GM23338 (cell line): ENCODE measurements around the gene BTNL2. TPM values are rescaled to one million over a fixed set of nuclear protein-coding genes. Genes with fewer than 3 reads are reported as not detected.

Experiments used
- ATAC-seq: fragments of 200-7000 bp; cut with Tn5 transposase; 3 replicates; pipeline ENCODE4 v1.9.1; 2020
- DNase-seq: peaks from one replicate; pipeline ENCODE4 v3.0.0-alpha.2; 2015; ENCODE audit warnings: low spot score
- H2AFZ ChIP-seq: fragments of 200-600 bp; sonication (generic); 2 replicates; pipeline ENCODE4 v1.8.0; 2016; ENCODE audit warnings: antibody characterized with exemption, mild to moderate bottlenecking, moderate library complexity
- H3F3A ChIP-seq: fragments of 200-600 bp; sonication (generic); replicated peaks from 2 replicates; pipeline ENCODE4 v1.8.0; 2017; ENCODE audit warnings: antibody characterized with exemption, mixed run types, low read depth
- H3K27ac ChIP-seq: fragments of 200-600 bp; sonication (generic); 2 replicates; pipeline ENCODE4 v1.6.1; 2016; ENCODE audit warnings: low read depth
- H3K27me3 ChIP-seq: fragments of 200-600 bp; sonication (generic); 2 replicates; pipeline ENCODE4 v1.8.0; 2016; ENCODE audit warnings: mild to moderate bottlenecking, mixed run types, moderate library complexity; ENCODE audit not compliant: insufficient read depth
- H3K36me3 ChIP-seq: fragments of 200-600 bp; sonication (generic); 2 replicates; pipeline ENCODE4 v1.8.0; 2016; ENCODE audit warnings: mild to moderate bottlenecking; ENCODE audit not compliant: insufficient read depth
- H3K4me1 ChIP-seq: fragments of 200-600 bp; sonication (generic); 2 replicates; pipeline ENCODE4 v1.8.0; 2016; ENCODE audit warnings: mild to moderate bottlenecking, moderate library complexity; ENCODE audit not compliant: insufficient read depth
- H3K4me2 ChIP-seq: fragments of 200-600 bp; sonication (generic); 2 replicates; pipeline ENCODE4 v1.7.1; 2017; ENCODE audit warnings: mixed run types
- H3K4me3 ChIP-seq: fragments of 200-600 bp; sonication (generic); 2 replicates; pipeline ENCODE4 v1.6.1; 2016; ENCODE audit warnings: mixed run types
- H3K79me2 ChIP-seq: fragments of 200-600 bp; sonication (generic); replicated peaks from 2 replicates; pipeline ENCODE4 v1.8.0; 2017; ENCODE audit warnings: mild to moderate bottlenecking; ENCODE audit not compliant: insufficient read depth
- H3K9me2 ChIP-seq: fragments of 200-600 bp; sonication (generic); 2 replicates; pipeline ENCODE4 v1.8.0; 2017; ENCODE audit not compliant: insufficient read depth
- H4K20me1 ChIP-seq: fragments of 200-600 bp; sonication (generic); replicated peaks from 2 replicates; pipeline ENCODE4 v1.8.0; 2017; ENCODE audit warnings: mild to moderate bottlenecking; ENCODE audit not compliant: insufficient read depth
- H3K27ac Mint-ChIP-seq: 2 replicates; pipeline ENCODE4 v1.8.0; 2020; ENCODE audit warnings: inconsistent platforms, mild to moderate bottlenecking, moderate library complexity, mixed read lengths
- H3K27me3 Mint-ChIP-seq: 3 replicates; pipeline ENCODE4 v1.8.0; 2022; ENCODE audit warnings: low read depth, mild to moderate bottlenecking, moderate library complexity, mixed read lengths, inconsistent platforms; ENCODE audit not compliant: insufficient read depth, poor library complexity
- H3K36me3 Mint-ChIP-seq: 3 replicates; pipeline ENCODE4 v1.8.0; 2021; ENCODE audit warnings: low read depth, mild to moderate bottlenecking, inconsistent platforms, moderate library complexity, mixed read lengths
- H3K4me1 Mint-ChIP-seq: 3 replicates; pipeline ENCODE4 v1.8.0; 2020; ENCODE audit warnings: mild to moderate bottlenecking, inconsistent platforms, mixed read lengths
- H3K4me3 Mint-ChIP-seq: 3 replicates; pipeline ENCODE4 v1.8.0; 2021; ENCODE audit warnings: moderate library complexity, mild to moderate bottlenecking, inconsistent platforms, mixed read lengths
- H3K9me3 Mint-ChIP-seq: 3 replicates; pipeline ENCODE4 v1.8.0; 2020; ENCODE audit warnings: moderate library complexity, mild to moderate bottlenecking, inconsistent platforms, mixed read lengths
- CREB1 ChIP-seq: fragments of 250-450 bp; sonication (Bioruptor Pico); IDR thresholded peaks from 2 replicates; pipeline ENCODE4 v1.5.0; 2020; ENCODE audit warnings: low read depth, mild to moderate bottlenecking, moderate library complexity
- CTCF ChIP-seq, 2 experiments: fragments of 200-600 bp in 1 of 2; sonication (generic) in 1 of 2; conservative IDR thresholded peaks; 2 replicates each; pipeline versions ENCODE4 v1.5.1 to v1.6.1; 2016 to 2017; ENCODE audit warnings: antibody characterized with exemption in 2 of 2, low read depth in 2 of 2, mild to moderate bottlenecking in 2 of 2, moderate library complexity in 1 of 2
- POLR2AphosphoS5 ChIP-seq: IDR thresholded peaks from 2 replicates; pipeline ENCODE4 v1.6.1; 2016; ENCODE audit warnings: antibody characterized with exemption, low read depth
- ZNF331 ChIP-seq: fragments of 250-450 bp; sonication (Bioruptor Pico); IDR thresholded peaks from 2 replicates; pipeline ENCODE4 v1.5.0; 2020; ENCODE audit warnings: low read depth, mild to moderate bottlenecking, moderate library complexity
- polyA plus RNA-seq: library from polyadenylated mRNA; unstranded; fragments of >200 nt; fragmentation: Nextera tagmentation; extraction: Ambion mirVana; gene quantifications from 2 replicates; pipeline ENCODE4 v1.2.1, GENCODE V29; 2016
- total RNA-seq: library from RNA; depleted of rRNA; stranded (reverse); fragments of >200 nt; shearing (Covaris generic); gene quantifications from 2 replicates; pipeline ENCODE4 v1.2.3, GENCODE V29; 2014

Gene BTNL2
- total and polyA plus RNA-seq, 2 experiments from 2014 or later, result not detected

- no peaks in the 10 kb centered on the region; the same call in 2 of the 3 replicates for H3K9me3 Mint-ChIP-seq
- H3K4me1 Mint-ChIP-seq, result peaks cover 6% of the 10 kb centered on the region
- Histone ChIP-seq H3K4me2 (peak overlapping the region; percentile 78), H3K4me1 (no peaks in the 10 kb centered on the region), H3K4me3 (peak overlapping the region; percentile 47), H4K20me1 (no peaks in the 10 kb centered on the region), H2AFZ (peak overlapping the region; percentile 60), H3K36me3 (no peaks in the 10 kb centered on the region), H3K27me3 (peaks cover 11% of the 10 kb centered on the region), H3K9me2 (no peaks in the 10 kb centered on the region), H3K27ac (no peak overlapping the region), H3K79me2 (no peaks in the 10 kb centered on the region), H3F3A (no peaks in the 10 kb centered on the region)
- ATAC-seq, result peak; percentile 83
- H3K27me3 Mint-ChIP-seq, result peaks cover 9% of the 10 kb centered on the region
- TF ChIP-seq CREB1 (no peak), ZNF331 (CRISPR knock-in tag) (no peak), CTCF (conservative IDR thresholded peaks at IDR 0.05; ENCODE audit: low read depth in 2 of 2) (peak; percentile 82 to 95)
- H3K36me3 Mint-ChIP-seq, result no peaks in the 10 kb centered on the region
- H3K27ac Mint-ChIP-seq, result no peak overlapping the region
- DNase-seq, result peak; percentile 92
- peak overlapping the region; percentile 68 for H3K4me3 Mint-ChIP-seq
Observed at GRCh38 chr6:32415521-32416019, 8.6 kb upstream of the BTNL2 start.

GRCh38 chr6:32413427-32414047, 6.6 kb upstream of the BTNL2 start:
- no peak for TF ChIP-seq POLR2AphosphoS5
- TF ChIP-seq CTCF (conservative IDR thresholded peaks at IDR 0.05; ENCODE audit: low read depth in 2 of 2), result peak; percentile 87 to 91
- H3K9me2 ChIP-seq, result no peaks in the 10 kb centered on the region
- Mint-ChIP-seq H3K27me3 (peaks cover 8% of the 10 kb centered on the region), H3K27ac (no peak overlapping the region), H3K4me3 (no peak overlapping the region; the same call in 2 of the 3 replicates), H3K9me3 (no peaks in the 10 kb centered on the region; the same call in 2 of the 3 replicates), H3K4me1 (peaks cover 6% of the 10 kb centered on the region), H3K36me3 (no peaks in the 10 kb centered on the region)
- H3K4me2 ChIP-seq, result no peak overlapping the region
- no peaks in the 10 kb centered on the region for H4K20me1 ChIP-seq
- H3K36me3 ChIP-seq, result no peaks in the 10 kb centered on the region
- H3K27me3 ChIP-seq, result peaks cover 11% of the 10 kb centered on the region
- H3K4me3 ChIP-seq, result no peak overlapping the region
- no peak overlapping the region for H3K27ac ChIP-seq
- no peaks in the 10 kb centered on the region for H3K4me1 ChIP-seq
- no peaks in the 10 kb centered on the region for H3K79me2 ChIP-seq
- H3F3A ChIP-seq, result no peaks in the 10 kb centered on the region
- peak; percentile 88 for ATAC-seq
- DNase-seq, result peak; percentile 87
- peak overlapping the region; percentile 86; the same call in 1 of the 2 replicates for H2AFZ ChIP-seq
